A549 (cell line): ENCODE results near the gene FGFBP2. TPM values are rescaled to one million over a fixed set of nuclear protein-coding genes. Genes with fewer than 3 reads are reported as not detected.

Experiments used
- ATAC-seq, 2 experiments: fragments of 200-7000 bp in 1 of 2; fragments of >200 bp in 1 of 2; cut with Nextera tagmentation in 1 of 2; cut with Tn5 transposase in 1 of 2; 3 replicates each; pipeline versions ENCODE4 v1.8.0 to v1.9.1; 2018 to 2020; ENCODE audit warnings: mild to moderate bottlenecking in 1 of 2, moderate library complexity in 1 of 2
- CTCF ChIA-PET: fragments of 300-600 bp; sonication (Branson Sonifier 250); formaldehyde crosslinking; extraction: SDS; loops from one replicate; lab custom pipeline; 2021; ENCODE audit warnings: antibody characterized with exemption, inconsistent platforms; lab: Yijun Ruan, JAX
- POLR2A ChIA-PET: fragments of 350-600 bp; formaldehyde crosslinking; extraction: SDS; loops from one replicate; lab custom pipeline; 2021; ENCODE audit warnings: antibody characterized with exemption, inconsistent platforms; lab: Yijun Ruan, JAX
- DNase-seq, 2 experiments: peaks; one replicate each; pipeline versions ENCODE4 v3.0.0 to v3.0.0-alpha.2; 2011 to 2016; ENCODE audit warnings: low read depth in 1 of 2, low spot score in 1 of 2
- FAIRE-seq: peaks from 2 replicates; lab custom pipeline; 2011; peaks lifted over from hg19 to GRCh38; lab: Jason Lieb, UNC
- H3K27ac ChIP-seq, 2 experiments: fragments of >200 bp; sonication (Bioruptor Twin); formaldehyde crosslinking; 3 replicates each; pipeline ENCODE4 v1.5.1; 2016 to 2017
- H3K4me1 ChIP-seq: fragments of >200 bp; sonication (Bioruptor Twin); formaldehyde crosslinking; 3 replicates; pipeline ENCODE4 v1.6.1; 2016
- H3K4me2 ChIP-seq: fragments of >200 bp; sonication (Bioruptor Twin); formaldehyde crosslinking; 3 replicates; pipeline ENCODE4 v1.6.1; 2016
- H3K4me3 ChIP-seq: fragments of >200 bp; sonication (Bioruptor Twin); formaldehyde crosslinking; 3 replicates; pipeline ENCODE4 v1.5.1; 2016
- H3K9me3 ChIP-seq: fragments of >200 bp; sonication (Bioruptor Twin); formaldehyde crosslinking; 3 replicates; pipeline ENCODE4 v1.6.1; 2016
- CBX2 ChIP-seq: fragments of 200-600 bp; sonication (generic); IDR thresholded peaks from 2 replicates; pipeline ENCODE4 v1.6.1; 2016; ENCODE audit warnings: low read depth, mild to moderate bottlenecking, borderline replicate concordance
- CEBPB ChIP-seq, 2 experiments: fragments of >200 bp in 1 of 2; sonication (Bioruptor Twin) in 1 of 2; formaldehyde crosslinking in 1 of 2; IDR thresholded peaks; 2 replicates each; pipeline ENCODE4 v1.6.1; 2012 to 2016
- EHF ChIP-seq: fragments of 250-450 bp; sonication (Bioruptor Pico); IDR thresholded peaks from 2 replicates; pipeline ENCODE4 v1.5.0; 2020; ENCODE audit warnings: mild to moderate bottlenecking
- EHMT2 ChIP-seq: fragments of 200-600 bp; sonication (generic); IDR thresholded peaks from 2 replicates; pipeline ENCODE4 v1.6.1; 2016; ENCODE audit warnings: antibody characterized with exemption, low read depth, mild to moderate bottlenecking, moderate library complexity
- FOXS1 ChIP-seq: fragments of 250-450 bp; sonication (Bioruptor Pico); IDR thresholded peaks from 2 replicates; pipeline ENCODE4 v1.5.0; 2020; ENCODE audit warnings: mild to moderate bottlenecking, moderate library complexity
- GATA3 ChIP-seq: IDR thresholded peaks from 2 replicates; pipeline ENCODE4 v1.6.1; 2012; ENCODE audit warnings: borderline replicate concordance
- HOXB13 ChIP-seq: fragments of 250-450 bp; sonication (Bioruptor Pico); IDR thresholded peaks from 2 replicates; pipeline ENCODE4 v1.5.0; 2020; ENCODE audit warnings: low read depth, mild to moderate bottlenecking, moderate library complexity
- KDM1A ChIP-seq: fragments of 200-600 bp; sonication (generic); IDR thresholded peaks from 2 replicates; pipeline ENCODE4 v1.6.1; 2016; ENCODE audit warnings: low read depth, mild to moderate bottlenecking
- KDM5A ChIP-seq: fragments of 200-600 bp; sonication (generic); IDR thresholded peaks from 2 replicates; pipeline ENCODE4 v1.6.1; 2016; ENCODE audit warnings: antibody characterized with exemption, mild to moderate bottlenecking
- MAZ ChIP-seq: fragments of 150-350 bp; IDR thresholded peaks from 2 replicates; pipeline ENCODE4 v1.6.1; 2014; ENCODE audit warnings: antibody characterized with exemption, low read depth, low read length, borderline replicate concordance
- NPAS2 ChIP-seq: fragments of 250-450 bp; sonication (Bioruptor Pico); IDR thresholded peaks from 2 replicates; pipeline ENCODE4 v1.8.0; 2022; ENCODE audit warnings: mild to moderate bottlenecking, moderate library complexity, borderline replicate concordance
- NR3C1 ChIP-seq: fragments of >200 bp; sonication (Bioruptor Twin); formaldehyde crosslinking; IDR thresholded peaks from 3 replicates; pipeline ENCODE4 v1.6.1; 2017
- RARB ChIP-seq: fragments of 250-450 bp; sonication (Bioruptor Pico); IDR thresholded peaks from 2 replicates; pipeline ENCODE4 v1.8.0; 2021; ENCODE audit warnings: mild to moderate bottlenecking, moderate library complexity
- RFX5 ChIP-seq: fragments of 450-650 bp; IDR thresholded peaks from 2 replicates; pipeline ENCODE4 v1.7.1; 2014; ENCODE audit warnings: antibody characterized with exemption, mild to moderate bottlenecking, moderate library complexity
- SMC3 ChIP-seq: fragments of >200 bp; sonication (Bioruptor Twin); formaldehyde crosslinking; IDR thresholded peaks from 3 replicates; pipeline ENCODE4 v1.6.1; 2018; ENCODE audit warnings: inconsistent platforms
- SREBF2 ChIP-seq: fragments of 450-650 bp; IDR thresholded peaks from 2 replicates; pipeline ENCODE4 v1.6.1; 2014; ENCODE audit warnings: mild to moderate bottlenecking, moderate library complexity
- TFCP2L1 ChIP-seq: fragments of 250-450 bp; sonication (Bioruptor Pico); IDR thresholded peaks from 2 replicates; pipeline ENCODE4 v1.5.0; 2021; ENCODE audit warnings: mild to moderate bottlenecking
- ZC3H11A ChIP-seq: fragments of 450-650 bp; IDR thresholded peaks from 2 replicates; pipeline ENCODE4 v1.6.1; 2014; ENCODE audit warnings: antibody characterized with exemption, mild to moderate bottlenecking
- ZNF302 ChIP-seq: fragments of 250-450 bp; sonication (Bioruptor Pico); IDR thresholded peaks from 2 replicates; pipeline ENCODE4 v1.9.0; 2021; ENCODE audit warnings: inconsistent platforms, mild to moderate bottlenecking, moderate library complexity
- WGBS: methylation state at CpG from one replicate; pipeline ENCODE4 v1.1.6; 2017; ENCODE audit errors: missing lambda C conversion rate; 5-methylcytosine and 5-hydroxymethylcytosine counted together
- polyA plus RNA-seq, 4 experiments: library from polyadenylated mRNA; depleted of rRNA in 3 of 4; stranded (reverse); fragments of >200 nt; fragmentation: RNase III in 1 of 4; extraction: RNeasy Plus Mini Kit Qiagen cat#74134 plus additional on column Dnase treatment in 1 of 4; gene quantifications; 2 replicates in 3 of 4; 3 replicates in 1 of 4; pipeline ENCODE4 v1.2.3, GENCODE V29; 2011 to 2017
- TF ChIP-seq, protein P1 (sequence below): fragments of >200 bp; sonication (Bioruptor Twin); formaldehyde crosslinking; IDR thresholded peaks from 3 replicates; pipeline ENCODE4 v1.5.1; 2016
- TF ChIP-seq, protein P2 (sequence below): IDR thresholded peaks from 2 replicates; pipeline ENCODE4 v1.6.1; 2012
- TF ChIP-seq, protein P3 (sequence below): fragments of >200 bp; sonication (Bioruptor Twin); formaldehyde crosslinking; IDR thresholded peaks from 3 replicates; pipeline ENCODE4 v1.6.1; 2016
- TF ChIP-seq, protein P4 (sequence below): fragments of 450-650 bp; IDR thresholded peaks from 2 replicates; pipeline ENCODE4 v1.6.1; 2014; ENCODE audit warnings: antibody characterized with exemption
- TF ChIP-seq, protein P5 (sequence below): fragments of 250-450 bp; sonication (Bioruptor Pico); IDR thresholded peaks from 2 replicates; pipeline ENCODE4 v1.5.0; 2021; ENCODE audit warnings: mild to moderate bottlenecking, moderate library complexity, borderline replicate concordance

The FGFBP2 gene
- polyA plus RNA-seq, 2 of the 4 experiments (the other 2 are of a cell fraction), result not detected

DNA sequence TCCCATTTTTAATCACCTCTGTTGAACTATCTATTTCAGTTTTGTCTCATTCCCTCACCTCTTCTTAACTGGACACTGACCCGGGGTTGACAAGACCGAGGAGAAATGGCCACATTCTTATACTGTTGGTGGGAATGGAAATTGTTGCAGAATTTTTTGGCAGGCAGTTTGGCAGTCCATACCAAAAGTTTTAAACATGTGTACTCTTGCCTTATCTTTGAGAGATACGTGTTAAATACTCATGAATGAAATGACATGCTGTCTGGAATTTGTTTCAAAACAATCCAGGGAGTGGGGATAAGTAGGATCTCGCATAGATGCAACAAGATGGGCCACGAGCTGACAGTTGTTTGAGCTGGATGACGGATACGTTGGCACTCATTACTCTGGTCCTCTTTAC is 36.5 kb downstream of the FGFBP2 start:
- Histone ChIP-seq H3K4me3 (no peak overlapping the region), H3K9me3 (no peaks in the 10 kb centered on the region), H3K27ac (no peak overlapping the region; a peak in 1 of 6 replicates), H3K4me1 (peaks cover 12% of the 10 kb centered on the region), H3K4me2 (no peak overlapping the region)
- FAIRE-seq (no peak), DNase-seq (no peak), ATAC-seq (no peak)
- no peak for TF ChIP-seq SMC3
- no peak for TF ChIP-seq TFCP2L1 (CRISPR knock-in tag)
- TF ChIP-seq ZNF302 (CRISPR knock-in tag), result no peak
- TF ChIP-seq CEBPB (IDR thresholded peaks at IDR 0.05), result no peak
- TF ChIP-seq RARB (CRISPR knock-in tag), result no peak
- 90% methylated on average over 7 of the region's 7 CpGs for WGBS
- ChIA-PET CTCF (interaction anchor here (2.8 kb wide), 1 partner anchor 44 kb away, joined by 25 read pairs; no protein-coding TSS in a partner anchor), POLR2A (no interaction called here)

DNA sequence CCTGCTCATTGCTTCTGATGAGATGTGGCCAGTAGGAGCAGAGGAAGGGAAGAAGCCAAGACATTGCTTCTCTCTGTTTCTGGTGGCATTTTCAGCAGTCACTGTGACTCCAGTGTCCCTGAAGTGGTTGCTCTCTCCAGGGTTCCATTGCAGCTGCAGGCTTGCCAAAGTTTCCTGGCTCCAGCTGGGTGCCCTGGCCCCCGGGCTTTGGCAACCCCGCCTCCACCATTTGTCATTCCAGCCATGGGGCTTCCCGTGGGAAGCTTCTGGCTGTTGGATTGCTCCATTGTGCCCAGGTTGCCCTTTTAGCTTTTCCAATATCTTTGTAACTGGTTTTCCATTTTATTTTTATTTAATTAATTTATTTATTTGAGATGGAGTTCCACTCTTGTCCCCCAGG is 37.1 kb downstream of the FGFBP2 start:
- no peak overlapping the region for H3K4me3 ChIP-seq
- no peak overlapping the region for H3K4me2 ChIP-seq
- POLR2A ChIA-PET, result no interaction called here
- H3K27ac ChIP-seq, result peak overlapping the region in 1 of 2 experiments; percentile 43; a peak in 2 of 6 replicates
- CTCF ChIA-PET, result interaction anchor here (0.8 to 2.8 kb wide), 2 partner anchors 43 to 120 kb away, joined by 4 to 25 read pairs; no protein-coding TSS in a partner anchor
- H3K4me1 ChIP-seq, result peaks cover 17% of the 10 kb centered on the region
- DNase-seq (no peak), FAIRE-seq (no peak), ATAC-seq (no peak)
- no peak for TF ChIP-seq EHF (CRISPR knock-in tag)
- TF ChIP-seq, protein P1, sequence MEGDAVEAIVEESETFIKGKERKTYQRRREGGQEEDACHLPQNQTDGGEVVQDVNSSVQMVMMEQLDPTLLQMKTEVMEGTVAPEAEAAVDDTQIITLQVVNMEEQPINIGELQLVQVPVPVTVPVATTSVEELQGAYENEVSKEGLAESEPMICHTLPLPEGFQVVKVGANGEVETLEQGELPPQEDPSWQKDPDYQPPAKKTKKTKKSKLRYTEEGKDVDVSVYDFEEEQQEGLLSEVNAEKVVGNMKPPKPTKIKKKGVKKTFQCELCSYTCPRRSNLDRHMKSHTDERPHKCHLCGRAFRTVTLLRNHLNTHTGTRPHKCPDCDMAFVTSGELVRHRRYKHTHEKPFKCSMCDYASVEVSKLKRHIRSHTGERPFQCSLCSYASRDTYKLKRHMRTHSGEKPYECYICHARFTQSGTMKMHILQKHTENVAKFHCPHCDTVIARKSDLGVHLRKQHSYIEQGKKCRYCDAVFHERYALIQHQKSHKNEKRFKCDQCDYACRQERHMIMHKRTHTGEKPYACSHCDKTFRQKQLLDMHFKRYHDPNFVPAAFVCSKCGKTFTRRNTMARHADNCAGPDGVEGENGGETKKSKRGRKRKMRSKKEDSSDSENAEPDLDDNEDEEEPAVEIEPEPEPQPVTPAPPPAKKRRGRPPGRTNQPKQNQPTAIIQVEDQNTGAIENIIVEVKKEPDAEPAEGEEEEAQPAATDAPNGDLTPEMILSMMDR, result no peak
- TF ChIP-seq, protein P2, sequence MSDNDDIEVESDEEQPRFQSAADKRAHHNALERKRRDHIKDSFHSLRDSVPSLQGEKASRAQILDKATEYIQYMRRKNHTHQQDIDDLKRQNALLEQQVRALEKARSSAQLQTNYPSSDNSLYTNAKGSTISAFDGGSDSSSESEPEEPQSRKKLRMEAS, result no peak
- TF ChIP-seq HOXB13 (CRISPR knock-in tag), result no peak
- TF ChIP-seq EHMT2, result no peak
- TF ChIP-seq ZNF302 (CRISPR knock-in tag), result no peak
- no peak for TF ChIP-seq RARB (CRISPR knock-in tag)
- no peak for TF ChIP-seq KDM5A
- TF ChIP-seq ZC3H11A, result no peak
- no peak for TF ChIP-seq RFX5
- no peak for TF ChIP-seq NPAS2
- no peak for TF ChIP-seq SMC3
- 82% methylated on average over 3 of the region's 3 CpGs for WGBS
- H3K9me3 ChIP-seq, result no peaks in the 10 kb centered on the region

DNA sequence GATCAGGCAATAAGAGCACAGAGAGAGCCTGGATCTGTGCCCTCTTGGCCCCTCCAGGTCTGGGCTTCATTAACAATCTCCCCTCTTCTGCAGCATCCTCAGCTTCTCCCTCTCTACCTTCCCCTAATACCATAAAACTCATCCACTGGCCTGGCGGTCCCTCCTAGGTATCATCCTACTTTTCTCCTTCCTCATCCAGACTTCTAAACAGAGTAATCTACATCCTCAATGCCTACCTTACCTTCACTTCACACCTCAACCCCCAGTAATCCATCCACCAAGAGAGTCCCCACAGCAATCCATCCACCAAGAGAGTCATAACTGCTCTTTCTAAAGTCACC is 41.4 kb downstream of the FGFBP2 start:
- H3K27ac ChIP-seq, result peak overlapping the region; percentile 87
- CTCF ChIA-PET, result interaction anchor here (1.0 to 3.4 kb wide), 6 partner anchors 25 to 442 kb away, joined by 3 to 24 read pairs (median 5); no protein-coding TSS in a partner anchor
- peak in 1 of 2 experiments; percentile 65; a peak in 4 of 6 replicates for ATAC-seq
- TF ChIP-seq EHMT2 (no peak), MAZ (no peak), RFX5 (no peak), SREBF2 (no peak), ZNF302 (CRISPR knock-in tag) (no peak), NR3C1 (no peak), GATA3 (no peak), FOXS1 (no peak), CBX2 (no peak), KDM1A (no peak)
- TF ChIP-seq, protein P3, sequence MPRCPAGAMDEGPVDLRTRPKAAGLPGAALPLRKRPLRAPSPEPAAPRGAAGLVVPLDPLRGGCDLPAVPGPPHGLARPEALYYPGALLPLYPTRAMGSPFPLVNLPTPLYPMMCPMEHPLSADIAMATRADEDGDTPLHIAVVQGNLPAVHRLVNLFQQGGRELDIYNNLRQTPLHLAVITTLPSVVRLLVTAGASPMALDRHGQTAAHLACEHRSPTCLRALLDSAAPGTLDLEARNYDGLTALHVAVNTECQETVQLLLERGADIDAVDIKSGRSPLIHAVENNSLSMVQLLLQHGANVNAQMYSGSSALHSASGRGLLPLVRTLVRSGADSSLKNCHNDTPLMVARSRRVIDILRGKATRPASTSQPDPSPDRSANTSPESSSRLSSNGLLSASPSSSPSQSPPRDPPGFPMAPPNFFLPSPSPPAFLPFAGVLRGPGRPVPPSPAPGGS, result no peak
- TF ChIP-seq, protein P2, result no peak
- TF ChIP-seq, protein P4, sequence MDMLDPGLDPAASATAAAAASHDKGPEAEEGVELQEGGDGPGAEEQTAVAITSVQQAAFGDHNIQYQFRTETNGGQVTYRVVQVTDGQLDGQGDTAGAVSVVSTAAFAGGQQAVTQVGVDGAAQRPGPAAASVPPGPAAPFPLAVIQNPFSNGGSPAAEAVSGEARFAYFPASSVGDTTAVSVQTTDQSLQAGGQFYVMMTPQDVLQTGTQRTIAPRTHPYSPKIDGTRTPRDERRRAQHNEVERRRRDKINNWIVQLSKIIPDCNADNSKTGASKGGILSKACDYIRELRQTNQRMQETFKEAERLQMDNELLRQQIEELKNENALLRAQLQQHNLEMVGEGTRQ, result no peak
- TF ChIP-seq, protein P5, sequence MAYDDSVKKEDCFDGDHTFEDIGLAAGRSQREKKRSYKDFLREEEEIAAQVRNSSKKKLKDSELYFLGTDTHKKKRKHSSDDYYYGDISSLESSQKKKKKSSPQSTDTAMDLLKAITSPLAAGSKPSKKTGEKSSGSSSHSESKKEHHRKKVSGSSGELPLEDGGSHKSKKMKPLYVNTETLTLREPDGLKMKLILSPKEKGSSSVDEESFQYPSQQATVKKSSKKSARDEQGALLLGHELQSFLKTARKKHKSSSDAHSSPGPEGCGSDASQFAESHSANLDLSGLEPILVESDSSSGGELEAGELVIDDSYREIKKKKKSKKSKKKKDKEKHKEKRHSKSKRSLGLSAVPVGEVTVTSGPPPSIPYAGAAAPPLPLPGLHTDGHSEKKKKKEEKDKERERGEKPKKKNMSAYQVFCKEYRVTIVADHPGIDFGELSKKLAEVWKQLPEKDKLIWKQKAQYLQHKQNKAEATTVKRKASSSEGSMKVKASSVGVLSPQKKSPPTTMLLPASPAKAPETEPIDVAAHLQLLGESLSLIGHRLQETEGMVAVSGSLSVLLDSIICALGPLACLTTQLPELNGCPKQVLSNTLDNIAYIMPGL (CRISPR knock-in tag), result no peak
- TF ChIP-seq, all 56 proteins: peak for 0
- FAIRE-seq (no peak), DNase-seq (no peak)
- WGBS, result 95% methylated on average over 1 of the region's 1 CpG
- peaks cover 39% of the 10 kb centered on the region for H3K4me1 ChIP-seq
- H3K4me3 ChIP-seq, result no peak overlapping the region
- POLR2A ChIA-PET, result interaction anchor here (0.6 to 2.1 kb wide), 2 partner anchors 16 to 107 kb away, joined by 4 to 11 read pairs; no protein-coding TSS in a partner anchor
- no peaks in the 10 kb centered on the region for H3K9me3 ChIP-seq
- peak overlapping the region; percentile 89 for H3K4me2 ChIP-seq
